ENCODE data around the gene SPSB4.
A peak's percentile ranks its signal among the peaks of the same experiment; 100 is the strongest.

The SPSB4 gene

GRCh38 chr3:141055536-141056445 lies 4.6 kb downstream of the SPSB4 start:
- DNase-seq = no peak

- peak in 1 of 2 experiments; percentile 41 for DNase-seq
These were observed 5.6 kb downstream of the SPSB4 start for GRCh38 chr3:141056751-141057171.

- no peak for DNase-seq
These were observed 6.3 kb downstream of the SPSB4 start for GRCh38 chr3:141057436-141057835.

- DNase-seq = no peak
These were observed 7.0 kb downstream of the SPSB4 start for GRCh38 chr3:141057946-141058800.

GRCh38 chr3:141058996-141059395 lies 7.8 kb downstream of the SPSB4 start:
- no peak for DNase-seq

- no peak for DNase-seq
These were observed 8.7 kb downstream of the SPSB4 start for GRCh38 chr3:141059816-141060215.

- no peak for DNase-seq
These were observed 9.2 kb downstream of the SPSB4 start for GRCh38 chr3:141060327-141060726.

GRCh38 chr3:141063831-141064230 lies 12.7 kb downstream of the SPSB4 start:
- no peak for DNase-seq

GRCh38 chr3:141064255-141064926 lies 13.2 kb downstream of the SPSB4 start:
- DNase-seq = no peak

- DNase-seq = no peak
These were observed 14.1 kb downstream of the SPSB4 start for GRCh38 chr3:141065258-141065657.

GRCh38 chr3:141065841-141066805 lies 15.0 kb downstream of the SPSB4 start:
- DNase-seq = no peak

GRCh38 chr3:141067206-141067974 lies 16.2 kb downstream of the SPSB4 start:
- DNase-seq = no peak

GRCh38 chr3:141070229-141070628 lies 19.1 kb downstream of the SPSB4 start:
- DNase-seq = no peak

- no peak for DNase-seq
These were observed 19.7 kb downstream of the SPSB4 start for GRCh38 chr3:141070727-141071357.

- DNase-seq = peak in 1 of 2 experiments; percentile 36
These were observed 20.6 kb downstream of the SPSB4 start for GRCh38 chr3:141071681-141072260.

GRCh38 chr3:141072950-141073349 lies 21.8 kb downstream of the SPSB4 start:
- no peak for DNase-seq

GRCh38 chr3:141073580-141073979 lies 22.4 kb downstream of the SPSB4 start:
- no peak for DNase-seq

- DNase-seq = no peak
These were observed 23.4 kb downstream of the SPSB4 start for GRCh38 chr3:141074529-141074928.

GRCh38 chr3:141076036-141076773 lies 25.1 kb downstream of the SPSB4 start:
- no peak for DNase-seq
